Liver (tissue), 9 donors: ENCODE results near the gene SNTA1. TPM values are rescaled to one million over a fixed set of nuclear protein-coding genes. Genes with fewer than 3 reads are reported as not detected.

Experiments used
- DNase-seq: peaks from one replicate; pipeline ENCODE4 v3.0.0-alpha.2; 2017; ENCODE audit warnings: low spot score
- H3K27ac ChIP-seq, 2 donors: one replicate each; pipeline ENCODE4 v1.7.0; 2013; ENCODE audit warnings: inconsistent platforms in 2 of 2, low read length in 2 of 2, control low read depth in 1 of 2, low read depth in 1 of 2, mild to moderate bottlenecking in 1 of 2
- H3K27me3 ChIP-seq, 4 donors: one replicate each; pipeline versions ENCODE4 v1.6.1 to v1.7.0; 2013; ENCODE audit warnings: low read length in 3 of 4, inconsistent platforms in 1 of 4, mild to moderate bottlenecking in 1 of 4, moderate library complexity in 1 of 4; ENCODE audit not compliant: control insufficient read depth in 4 of 4, insufficient read depth in 4 of 4
- H3K36me3 ChIP-seq, 4 donors: one replicate each; pipeline versions ENCODE4 v1.6.1 to v1.7.0; 2013; ENCODE audit warnings: low read length in 3 of 4, mild to moderate bottlenecking in 3 of 4, low read depth in 1 of 4, moderate library complexity in 1 of 4; ENCODE audit not compliant: control insufficient read depth in 4 of 4, insufficient read depth in 3 of 4
- H3K4me1 ChIP-seq, 4 donors: one replicate each; pipeline versions ENCODE4 v1.6.1 to v1.7.0; 2013; ENCODE audit warnings: low read length in 3 of 4, mild to moderate bottlenecking in 3 of 4, moderate library complexity in 1 of 4; ENCODE audit not compliant: control insufficient read depth in 4 of 4, insufficient read depth in 4 of 4
- H3K4me3 ChIP-seq, 3 donors: one replicate each; pipeline versions ENCODE4 v1.6.1 to v1.7.0; 2013; ENCODE audit warnings: low read length in 3 of 3, control low read depth in 1 of 3, low read depth in 1 of 3, mild to moderate bottlenecking in 1 of 3
- H3K9ac ChIP-seq, 2 donors: one replicate each; pipeline ENCODE4 v1.7.0; 2013; ENCODE audit warnings: low read length in 2 of 2, mild to moderate bottlenecking in 2 of 2, moderate library complexity in 2 of 2, control low read depth in 1 of 2, low read depth in 1 of 2
- H3K9me3 ChIP-seq, 4 donors: one replicate each; pipeline versions ENCODE4 v1.6.1 to v1.7.0; 2013; ENCODE audit warnings: low read length in 3 of 4; ENCODE audit not compliant: control insufficient read depth in 4 of 4
- ATF3 ChIP-seq: IDR thresholded peaks from 2 replicates; pipeline ENCODE4 v1.6.1; 2016; ENCODE audit warnings: antibody characterized with exemption
- CTCF ChIP-seq: fragments of 150-350 bp; IDR thresholded peaks from 2 replicates; pipeline ENCODE4 v1.5.1; 2017; ENCODE audit warnings: improper control_type of control experiment, low read depth, low read length; ENCODE audit not compliant: missing input control
- EGR1 ChIP-seq, 2 donors: IDR thresholded peaks; 2 replicates each; pipeline ENCODE4 v1.6.1; 2016 to 2018; ENCODE audit warnings: antibody characterized with exemption in 2 of 2, low read depth in 2 of 2
- FOXA1 ChIP-seq: IDR thresholded peaks from 2 replicates; pipeline ENCODE4 v1.6.1; 2016; ENCODE audit warnings: antibody characterized with exemption
- FOXA2 ChIP-seq: IDR thresholded peaks from 2 replicates; pipeline ENCODE4 v1.6.1; 2016; ENCODE audit warnings: antibody characterized with exemption
- GABPA ChIP-seq, 2 donors: IDR thresholded peaks in 1 of 2; conservative IDR thresholded peaks in 1 of 2; 2 replicates each; pipeline ENCODE4 v1.6.1; 2016; ENCODE audit warnings: antibody characterized with exemption in 2 of 2, mild to moderate bottlenecking in 1 of 2, moderate library complexity in 1 of 2
- HNF4A ChIP-seq, 2 donors: conservative IDR thresholded peaks; 2 replicates each; pipeline ENCODE4 v1.6.1; 2016; ENCODE audit warnings: antibody characterized with exemption in 2 of 2, mild to moderate bottlenecking in 2 of 2
- HNF4G ChIP-seq: IDR thresholded peaks from 2 replicates; pipeline ENCODE4 v1.6.1; 2016; ENCODE audit warnings: antibody characterized with exemption
- JUND ChIP-seq, 2 donors: IDR thresholded peaks; 2 replicates each; pipeline ENCODE4 v1.6.1; 2016; ENCODE audit warnings: antibody characterized with exemption in 2 of 2
- MAX ChIP-seq: IDR thresholded peaks from 2 replicates; pipeline ENCODE4 v1.6.1; 2016; ENCODE audit warnings: antibody characterized with exemption
- NR2F2 ChIP-seq: IDR thresholded peaks from 2 replicates; pipeline ENCODE4 v1.6.1; 2016; ENCODE audit warnings: antibody characterized with exemption
- RAD21 ChIP-seq, 2 donors: IDR thresholded peaks; 2 replicates each; pipeline ENCODE4 v1.6.1; 2016; ENCODE audit warnings: antibody characterized with exemption in 2 of 2, mild to moderate bottlenecking in 2 of 2
- REST ChIP-seq: IDR thresholded peaks from 2 replicates; pipeline ENCODE4 v1.6.1; 2016; ENCODE audit warnings: antibody characterized with exemption, mild to moderate bottlenecking
- RXRA ChIP-seq, 2 donors: IDR thresholded peaks; 2 replicates each; pipeline ENCODE4 v1.6.1; 2017 to 2018; ENCODE audit warnings: antibody characterized with exemption in 2 of 2, mild to moderate bottlenecking in 1 of 2
- SP1 ChIP-seq: IDR thresholded peaks from 2 replicates; pipeline ENCODE4 v1.6.1; 2018; ENCODE audit warnings: antibody characterized with exemption, mild to moderate bottlenecking
- TAF1 ChIP-seq: conservative IDR thresholded peaks from 2 replicates; pipeline ENCODE4 v1.6.1; 2016; ENCODE audit warnings: antibody characterized with exemption, mild to moderate bottlenecking
- YY1 ChIP-seq: IDR thresholded peaks from 2 replicates; pipeline ENCODE4 v1.6.1; 2016; ENCODE audit warnings: antibody characterized with exemption, mild to moderate bottlenecking
- ZBTB33 ChIP-seq: IDR thresholded peaks from 2 replicates; pipeline ENCODE4 v1.6.1; 2016; ENCODE audit warnings: antibody characterized with exemption
- WGBS: extraction: QIAGEN DNeasy Blood & Tissue Kit; methylation state at CpG from one replicate; pipeline ENCODE4 v1.1.7; 2013; 5-methylcytosine and 5-hydroxymethylcytosine counted together
- polyA plus RNA-seq, 2 donors: library from polyadenylated mRNA; stranded (reverse) in 1 of 2; unstranded in 1 of 2; fragments of 200-250 nt in 1 of 2; fragments of >200 nt in 1 of 2; fragmentation: Nextera tagmentation in 1 of 2; extraction: Ambion mirVana in 1 of 2; gene quantifications; one replicate each; pipeline versions ENCODE4 v1.2.1 to v1.2.3, GENCODE V29; 2013 to 2015
- total RNA-seq, 2 donors: library from RNA; depleted of rRNA; stranded (reverse); fragments of >200 nt; gene quantifications; one replicate each; pipeline ENCODE4 v1.2.3, GENCODE V29; 2014
- donor health status: healthy.
- donor health status: healthy.
- donor health status: healthy.
- donor health status: healthy.
- donor health status: healthy.

SNTA1 gene
- total and polyA plus RNA-seq, 4 donors: 3.8 to 9.6 (median 6.9) TPM

GRCh38 chr20:33373735-33374605 is 69.6 kb downstream of the SNTA1 start:
- Histone ChIP-seq H3K9me3 (no peaks in the 10 kb centered on the region), H3K27me3 (no peaks in the 10 kb centered on the region), H3K27ac (no peak overlapping the region), H3K9ac (no peak overlapping the region), H3K4me3 (no peak overlapping the region), H3K4me1 (no peaks in the 10 kb centered on the region), H3K36me3 (peaks cover 5 to 32% (median 16%) of the 10 kb centered on the region in 4 donors)
- WGBS: 54% methylated on average over 4 of the region's 4 CpGs
- no peak for DNase-seq
- TF ChIP-seq GABPA (IDR thresholded peaks at IDR 0.05 in 1 of 2, conservative IDR thresholded peaks at IDR 0.05 in 1 of 2) (peak in 1 of 2 donors; percentile 43), CTCF (no peak), EGR1 (IDR thresholded peaks at IDR 0.05; ENCODE audit: low read depth in 2 of 2) (no peak), HNF4G (no peak), JUND (IDR thresholded peaks at IDR 0.05) (peak; percentile 90 to 98), RXRA (IDR thresholded peaks at IDR 0.05) (peak; percentile 48 to 90), TAF1 (no peak), ATF3 (peak; percentile 76), NR2F2 (no peak), RAD21 (IDR thresholded peaks at IDR 0.05) (no peak), REST (peak; percentile 30), FOXA2 (peak; percentile 87), MAX (peak; percentile 71), FOXA1 (peak; percentile 87), ZBTB33 (peak; percentile 89), SP1 (peak; percentile 53), HNF4A (conservative IDR thresholded peaks at IDR 0.05) (peak; percentile 50 to 80), YY1 (peak; percentile 87)
